SK-N-MC (cell line): ENCODE results near the gene OR1J1.

Experiments used
- EZH2 ChIP-seq: fragments of 200-600 bp; sonication (generic); IDR thresholded peaks from one replicate; pipeline ENCODE4 v1.6.1; 2017; ENCODE audit warnings: antibody characterized with exemption
- POLR2AphosphoS5 ChIP-seq: IDR thresholded peaks from 2 replicates; pipeline ENCODE4 v1.6.1; 2012; ENCODE audit warnings: mild to moderate bottlenecking, low read depth, low read length, borderline replicate concordance

- TF ChIP-seq EZH2, result no peak
- TF ChIP-seq POLR2AphosphoS5, result no peak
These were observed 3.2 kb downstream of the OR1J1 start for GRCh38 chr9:122474561-122474960.
